Fibroblast of lung (primary cell): ENCODE measurements around the gene MTNR1B. TPM values are rescaled to one million over a fixed set of nuclear protein-coding genes. Genes with fewer than 3 reads are reported as not detected.
A peak's percentile ranks its signal among the peaks of the same experiment; 100 is the strongest.

Source experiments
- DNase-seq, 2 donors: peaks; one replicate each; pipeline versions ENCODE4 v3.0.0 to v3.0.0-alpha.2; 2010; ENCODE audit warnings: low read depth in 2 of 2
- H2AFZ ChIP-seq: 2 replicates; pipeline ENCODE4 v1.5.1; 2012; ENCODE audit warnings: low read length, control low read depth, inconsistent platforms
- H3K27ac ChIP-seq: 2 replicates; pipeline ENCODE4 v1.5.1; 2011; ENCODE audit warnings: low read length, control low read depth; ENCODE audit not compliant: insufficient read depth
- H3K27me3 ChIP-seq: 2 replicates; pipeline ENCODE4 v1.5.1; 2011; ENCODE audit warnings: mild to moderate bottlenecking, low read length; ENCODE audit not compliant: control insufficient read depth, insufficient read depth
- H3K36me3 ChIP-seq: 2 replicates; pipeline ENCODE4 v1.5.1; 2011; ENCODE audit warnings: low read length; ENCODE audit not compliant: control insufficient read depth, insufficient read depth
- H3K4me1 ChIP-seq: 2 replicates; pipeline ENCODE4 v1.5.1; 2011; ENCODE audit warnings: low read length; ENCODE audit not compliant: control insufficient read depth, insufficient read depth; ENCODE audit errors: extremely low read depth
- H3K4me2 ChIP-seq: 2 replicates; pipeline ENCODE4 v1.5.1; 2011; ENCODE audit warnings: low read length, control low read depth; ENCODE audit not compliant: insufficient read depth; ENCODE audit errors: extremely low read depth
- H3K4me3 ChIP-seq, 4 experiments: fragments of 200-600 bp in 1 of 4; sonication (generic) in 1 of 4; replicated peaks in 1 of 4; 2 replicates each; pipeline ENCODE4 v1.5.1; 2011 to 2016; ENCODE audit warnings: low read length in 4 of 4, low read depth in 3 of 4, mild to moderate bottlenecking in 3 of 4, control low read depth in 2 of 4, inconsistent platforms in 1 of 4, mixed read lengths in 1 of 4; ENCODE audit not compliant: insufficient read depth in 1 of 4; ENCODE audit errors: control extremely low read depth in 1 of 4
- H3K79me2 ChIP-seq: 2 replicates; pipeline ENCODE4 v1.5.1; 2012; ENCODE audit warnings: mild to moderate bottlenecking, low read length, inconsistent platforms; ENCODE audit not compliant: control insufficient read depth, insufficient read depth
- H3K9ac ChIP-seq: 2 replicates; pipeline ENCODE4 v1.5.1; 2011; ENCODE audit warnings: mild to moderate bottlenecking, low read length, control low read depth; ENCODE audit not compliant: insufficient read depth
- H3K9me3 ChIP-seq: 2 replicates; pipeline ENCODE4 v1.5.1; 2012; ENCODE audit warnings: low read depth, low read length; ENCODE audit not compliant: control insufficient read depth, insufficient read depth
- H4K20me1 ChIP-seq: 2 replicates; pipeline ENCODE4 v1.5.1; 2011; ENCODE audit warnings: low read length; ENCODE audit not compliant: control insufficient read depth, insufficient read depth; ENCODE audit errors: extremely low read depth
- CTCF ChIP-seq, 2 donors: IDR thresholded peaks in 1 of 2; conservative IDR thresholded peaks in 1 of 2; 1 replicate in 1 of 2; 2 replicates in 1 of 2; pipeline ENCODE4 v1.5.1; 2011 to 2012; ENCODE audit warnings: low read length in 2 of 2, control low read depth in 1 of 2, inconsistent platforms in 1 of 2, low read depth in 1 of 2, mild to moderate bottlenecking in 1 of 2
- EZH2 ChIP-seq: IDR thresholded peaks from 2 replicates; pipeline ENCODE4 v1.5.1; 2012; ENCODE audit warnings: low read length, control low read depth, mild to moderate bottlenecking; ENCODE audit errors: missing control alignments
- polyA plus RNA-seq, 2 donors: library from polyadenylated mRNA; depleted of rRNA in 1 of 2; stranded (reverse) in 1 of 2; unstranded in 1 of 2; fragments of >200 nt; gene quantifications; 2 replicates each; pipeline ENCODE4 v1.2.1, GENCODE V29; 2011 to 2012; ENCODE audit warnings: missing spikeins in 1 of 2
- total RNA-seq: library from RNA; depleted of rRNA; stranded (reverse); fragments of >200 nt; gene quantifications from 2 replicates; pipeline ENCODE4 v1.2.1, GENCODE V29; 2014

The MTNR1B gene
- total and polyA plus RNA-seq, 2 donors (not counting 1 experiment from before 2014, with no cell fraction given), result not detected

- no peak overlapping the region for H3K4me2 ChIP-seq
Measured at GRCh38 chr11:93001806-93002205, 32.4 kb downstream of the MTNR1B start.

GRCh38 chr11:93002380-93002779, 32.9 kb downstream of the MTNR1B start:
- no peak overlapping the region for H3K4me2 ChIP-seq
- H3K27me3 ChIP-seq, result no peaks in the 10 kb centered on the region
- no peaks in the 10 kb centered on the region for H3K36me3 ChIP-seq
- H3K4me3 ChIP-seq, result no peak overlapping the region
- no peak overlapping the region for H2AFZ ChIP-seq
- no peak for DNase-seq
- no peaks in the 10 kb centered on the region for H3K79me2 ChIP-seq
- no peaks in the 10 kb centered on the region for H4K20me1 ChIP-seq
- no peaks in the 10 kb centered on the region for H3K9me3 ChIP-seq
- H3K9ac ChIP-seq, result no peak overlapping the region
- peaks cover 6% of the 10 kb centered on the region for H3K4me1 ChIP-seq
- TF ChIP-seq EZH2 (no peak), CTCF (conservative IDR thresholded peaks at IDR 0.05 in 1 of 2, IDR thresholded peaks at IDR 0.05 in 1 of 2; ENCODE audit: low read depth in 1 of 2, low read length in 2 of 2) (no peak)
- no peak overlapping the region for H3K27ac ChIP-seq

More at GRCh38 chr11:93001806-93002205, 32.4 kb downstream of the MTNR1B start:
- no peak overlapping the region for H2AFZ ChIP-seq
- TF ChIP-seq EZH2, result no peak
- TF ChIP-seq CTCF (conservative IDR thresholded peaks at IDR 0.05 in 1 of 2, IDR thresholded peaks at IDR 0.05 in 1 of 2; ENCODE audit: low read depth in 1 of 2, low read length in 2 of 2), result no peak
- no peaks in the 10 kb centered on the region for H3K27me3 ChIP-seq
- no peak overlapping the region for H3K9ac ChIP-seq
- DNase-seq, result no peak
- peaks cover 6% of the 10 kb centered on the region for H3K4me1 ChIP-seq
- no peaks in the 10 kb centered on the region for H4K20me1 ChIP-seq
- H3K27ac ChIP-seq, result no peak overlapping the region
- no peaks in the 10 kb centered on the region for H3K79me2 ChIP-seq
- H3K9me3 ChIP-seq, result no peaks in the 10 kb centered on the region
- no peaks in the 10 kb centered on the region for H3K36me3 ChIP-seq
- no peak overlapping the region for H3K4me3 ChIP-seq

- H3K4me2 ChIP-seq, result peak overlapping the region; percentile 68
- H3K79me2 ChIP-seq, result no peaks in the 10 kb centered on the region
- peak; percentile 20 to 69 for DNase-seq
- H3K9ac ChIP-seq, result no peak overlapping the region
- no peak overlapping the region for H2AFZ ChIP-seq
- H3K27me3 ChIP-seq, result no peaks in the 10 kb centered on the region
- no peaks in the 10 kb centered on the region for H3K36me3 ChIP-seq
- H3K9me3 ChIP-seq, result no peaks in the 10 kb centered on the region
- no peak overlapping the region for H3K27ac ChIP-seq
- no peaks in the 10 kb centered on the region for H4K20me1 ChIP-seq
- TF ChIP-seq EZH2, result no peak
- H3K4me3 ChIP-seq, result no peak overlapping the region
- peaks cover 6% of the 10 kb centered on the region for H3K4me1 ChIP-seq
Measured at GRCh38 chr11:93005239-93005638, 35.8 kb downstream of the MTNR1B start.
